ENCODE data around the gene LMOD1.
A peak's percentile ranks its signal among the peaks of the same experiment; 100 is the strongest.

DNA sequence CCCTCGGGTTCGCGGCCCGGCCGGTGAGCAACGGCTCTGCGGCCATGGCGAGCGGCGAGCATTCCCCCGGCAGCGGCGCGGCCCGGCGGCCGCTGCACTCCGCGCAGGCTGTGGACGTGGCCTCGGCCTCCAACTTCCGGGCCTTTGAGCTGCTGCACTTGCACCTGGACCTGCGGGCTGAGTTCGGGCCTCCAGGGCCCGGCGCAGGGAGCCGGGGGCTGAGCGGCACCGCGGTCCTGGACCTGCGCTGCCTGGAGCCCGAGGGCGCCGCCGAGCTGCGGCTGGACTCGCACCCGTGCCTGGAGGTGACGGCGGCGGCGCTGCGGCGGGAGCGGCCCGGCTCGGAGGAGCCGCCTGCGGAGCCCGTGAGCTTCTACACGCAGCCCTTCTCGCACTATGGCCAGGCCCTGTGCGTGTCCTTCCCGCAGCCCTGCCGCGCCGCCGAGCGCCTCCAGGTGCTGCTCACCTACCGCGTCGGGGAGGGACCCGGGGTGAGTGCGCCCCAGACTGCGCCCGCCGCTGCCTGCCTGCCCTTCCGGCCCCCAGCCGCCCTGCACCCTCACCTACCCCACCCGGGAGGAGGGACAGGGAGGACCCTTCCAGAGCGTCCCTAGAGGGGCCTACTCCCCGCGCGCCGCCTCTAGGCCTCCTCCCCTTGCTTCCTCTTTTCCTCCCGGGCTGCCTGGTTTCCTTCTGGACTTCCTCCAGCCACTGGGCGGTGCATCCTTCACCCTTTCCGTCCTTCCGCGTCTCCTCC lies 36.5 kb upstream of the LMOD1 start, which contains the start of gene RNPEP:
- TF ChIP-seq CTCF (IDR thresholded peaks at IDR 0.05; ENCODE audit: control extremely low read depth in 1 of 3, insufficient read depth in 1 of 3, low read depth in 1 of 3, low read length in 3 of 3) (peak in 1 of 3 experiments; percentile 12; a peak in 1 of 4 replicates), EGR1 (IDR thresholded peaks at IDR 0.05; ENCODE audit: borderline replicate concordance, low read depth, low read length) (0 out of 2 replicates have a peak, but pooled peaks have one; percentile 12), MAX (IDR thresholded peaks at IDR 0.05) (no peak), JUND (IDR thresholded peaks at IDR 0.05; ENCODE audit: low read length) (no peak), POLR2AphosphoS5 (IDR thresholded peaks at IDR 0.05; ENCODE audit: low read depth, low read length) (no peak; the same call in 1 of the 2 replicates), SP1 (IDR thresholded peaks at IDR 0.05; ENCODE audit: low read depth, low read length) (no peak), KDM1A (IDR thresholded peaks at IDR 0.05; ENCODE audit: borderline replicate concordance, low read length) (0 out of 2 replicates have a peak, but pooled peaks have one; percentile 13), POLR2A (IDR thresholded peaks at IDR 0.05; ENCODE audit: control extremely low read depth in 1 of 2, low read depth in 2 of 2, low read length in 2 of 2) (peak; percentile 6 to 68), BRCA1 (IDR thresholded peaks at IDR 0.05; ENCODE audit: low read depth, low read length) (no peak), ATF2 (IDR thresholded peaks at IDR 0.05; ENCODE audit: low read length) (no peak), EP300 (IDR thresholded peaks at IDR 0.05; ENCODE audit: borderline replicate concordance in 1 of 2, low read depth in 2 of 2, low read length in 2 of 2) (0 out of 3 replicates have a peak, but pooled peaks of 1 of the 2 experiments have one; percentile 6), CHD2 (IDR thresholded peaks at IDR 0.05; ENCODE audit: low read length) (no peak)
